Heart right ventricle (tissue), 16 donors: Measurements from ENCODE around the gene CFAP92. TPM values are rescaled to one million over a fixed set of nuclear protein-coding genes. Genes with fewer than 3 reads are reported as not detected.
A peak's percentile ranks its signal among the peaks of the same experiment; 100 is the strongest.

Source experiments
- ATAC-seq, 8 donors: fragments of 200-7000 bp; cut with Tn5 transposase; one replicate each; pipeline ENCODE4 v1.9.1; 2020; ENCODE audit warnings: mild to moderate bottlenecking in 8 of 8, moderate library complexity in 8 of 8, moderate number of reproducible peaks in 1 of 8
- DNase-seq, 2 donors: peaks; one replicate each; pipeline ENCODE4 v3.0.0-alpha.2; 2020
- H3K27ac ChIP-seq, 10 donors: fragments of 200-600 bp; sonication (generic) in 2 of 10; one replicate each; pipeline versions ENCODE4 v1.5.0 to v1.8.0; 2020 to 2022; ENCODE audit warnings: mild to moderate bottlenecking in 3 of 10
- H3K27me3 ChIP-seq, 7 donors: fragments of 200-600 bp; one replicate each; pipeline ENCODE4 v1.8.0; 2021 to 2022; ENCODE audit warnings: mild to moderate bottlenecking in 2 of 7
- H3K36me3 ChIP-seq, 9 donors: fragments of 200-600 bp; sonication (generic) in 1 of 9; one replicate each; pipeline versions ENCODE4 v1.5.0 to v1.8.0; 2020 to 2022; ENCODE audit warnings: mild to moderate bottlenecking in 2 of 9
- H3K4me1 ChIP-seq, 9 donors: fragments of 200-600 bp; sonication (generic) in 1 of 9; one replicate each; pipeline versions ENCODE4 v1.5.0 to v1.8.0; 2020 to 2022; ENCODE audit warnings: mild to moderate bottlenecking in 4 of 9
- H3K4me3 ChIP-seq, 10 donors: fragments of 200-600 bp; sonication (generic) in 2 of 10; one replicate each; pipeline versions ENCODE4 v1.5.0 to v1.8.0; 2020 to 2022; ENCODE audit warnings: mild to moderate bottlenecking in 7 of 10, moderate library complexity in 2 of 10
- H3K9me3 ChIP-seq, 11 donors: fragments of 200-600 bp in 10 of 11; sonication (generic) in 2 of 11; one replicate each; pipeline versions ENCODE4 v1.5.0 to v1.8.0; 2013 to 2022; ENCODE audit warnings: mild to moderate bottlenecking in 2 of 11, control low read depth in 1 of 11, moderate library complexity in 1 of 11
- WGBS, 2 donors: extraction: QIAGEN DNeasy Blood & Tissue Kit; methylation state at CpG; one replicate each; pipeline ENCODE4 v1.1.7; 2013; ENCODE audit warnings: inconsistent platforms in 1 of 2; 5-methylcytosine and 5-hydroxymethylcytosine counted together
- intact Hi-C, 10 donors: fragments of 100-400 bp; cut with DNase I; formaldehyde crosslinking; loops; one replicate each; pipeline versions ENCODE4 v1.11.1 to v1.14.2; 2022
- polyA plus RNA-seq, 2 donors: library from polyadenylated mRNA; stranded (reverse); fragments of 200-250 nt; gene quantifications; one replicate each; pipeline ENCODE4 v1.2.3, GENCODE V29; 2013
- total RNA-seq, 10 donors: library from RNA; stranded (reverse); fragmentation: NEBNext Ultra II Directional in 3 of 10; extraction: Animal tissue kit (Norgen Biotek cat#: 25700) in 3 of 10; gene quantifications; one replicate each; pipeline versions ENCODE4 v1.2.1 to v1.2.4, GENCODE V29; 2021 to 2023
- TF ChIP-seq, protein P1 (sequence below), 9 donors: fragments of 200-600 bp; sonication (generic) in 2 of 9; IDR thresholded peaks; one replicate each; pipeline versions ENCODE4 v1.5.0 to v1.8.0; 2021 to 2022; ENCODE audit warnings: antibody characterized with exemption in 9 of 9, mild to moderate bottlenecking in 5 of 9, moderate library complexity in 1 of 9
- donor health status: Arrhythmogenic right ventricular cardiomyopathy.
- donor health status: ischemic (EF 13 %, LVEDD 7.1; RV severe dilation, severe dysfunction).
- donor health status: healthy with polysubstance abuse.
- donor health status: DM: no; HTN: yes; CAD: no.
- donor health status: DM: no; HTN: no; CAD: no.
- donor health status: ischemic (EF 25% LVEDD 6.9; RV normal size, moderate dysfunction).
- donor health status: ischemic (EF 25% LVEDD 5.7; RV mildly dilated, moderate dysfunction).
- donor health status: healthy.
- donor health status: DM: yes; HTN: yes; CAD: no.
- donor health status: Ischemic cardiomyopathy.
- donor health status: ischemic (EF 35%, LVEDD 5.7; RV mildly dilated, moderate dysfunction).
- donor health status: nonischemic (EF 11% LVEDD 7.7; RV severe dilation, severe dysfunction).
- donor health status: DM: yes; HTN: yes; CAD: no.
- donor health status: PGD.
- donor health status: ischemic (EF 29% LVEDD 5.4; RV normal size, mild dysfunction).
- donor health status: nonischemic (EF 23%, LVEDD 6.1; RV moderate dilation, normal function).

The CFAP92 gene
- total and polyA plus RNA-seq, 12 donors, result 0.12 to 1.2 (median 0.41) TPM

- Histone ChIP-seq H3K4me1 (no peaks in the 10 kb centered on the region), H3K36me3 (peaks cover 0 to 18% (median 0%) of the 10 kb centered on the region in 9 donors), H3K27ac (no peak overlapping the region), H3K4me3 (no peak overlapping the region), H3K27me3 (no peaks in the 10 kb centered on the region), H3K9me3 (peaks cover 0 to 60% (median 11%) of the 10 kb centered on the region in 11 donors)
- 83 to 86% methylated on average over 10 of the region's 10 CpGs for WGBS, 2 donors
- DNase-seq (no peak), ATAC-seq (no peak)
- intact Hi-C loops, result no loop called here
- TF ChIP-seq, protein P1, sequence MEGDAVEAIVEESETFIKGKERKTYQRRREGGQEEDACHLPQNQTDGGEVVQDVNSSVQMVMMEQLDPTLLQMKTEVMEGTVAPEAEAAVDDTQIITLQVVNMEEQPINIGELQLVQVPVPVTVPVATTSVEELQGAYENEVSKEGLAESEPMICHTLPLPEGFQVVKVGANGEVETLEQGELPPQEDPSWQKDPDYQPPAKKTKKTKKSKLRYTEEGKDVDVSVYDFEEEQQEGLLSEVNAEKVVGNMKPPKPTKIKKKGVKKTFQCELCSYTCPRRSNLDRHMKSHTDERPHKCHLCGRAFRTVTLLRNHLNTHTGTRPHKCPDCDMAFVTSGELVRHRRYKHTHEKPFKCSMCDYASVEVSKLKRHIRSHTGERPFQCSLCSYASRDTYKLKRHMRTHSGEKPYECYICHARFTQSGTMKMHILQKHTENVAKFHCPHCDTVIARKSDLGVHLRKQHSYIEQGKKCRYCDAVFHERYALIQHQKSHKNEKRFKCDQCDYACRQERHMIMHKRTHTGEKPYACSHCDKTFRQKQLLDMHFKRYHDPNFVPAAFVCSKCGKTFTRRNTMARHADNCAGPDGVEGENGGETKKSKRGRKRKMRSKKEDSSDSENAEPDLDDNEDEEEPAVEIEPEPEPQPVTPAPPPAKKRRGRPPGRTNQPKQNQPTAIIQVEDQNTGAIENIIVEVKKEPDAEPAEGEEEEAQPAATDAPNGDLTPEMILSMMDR (IDR thresholded peaks at IDR 0.05), result no peak
Observed at GRCh38 chr3:128922804-128923459, 70.9 kb downstream of the CFAP92 start.

DNA sequence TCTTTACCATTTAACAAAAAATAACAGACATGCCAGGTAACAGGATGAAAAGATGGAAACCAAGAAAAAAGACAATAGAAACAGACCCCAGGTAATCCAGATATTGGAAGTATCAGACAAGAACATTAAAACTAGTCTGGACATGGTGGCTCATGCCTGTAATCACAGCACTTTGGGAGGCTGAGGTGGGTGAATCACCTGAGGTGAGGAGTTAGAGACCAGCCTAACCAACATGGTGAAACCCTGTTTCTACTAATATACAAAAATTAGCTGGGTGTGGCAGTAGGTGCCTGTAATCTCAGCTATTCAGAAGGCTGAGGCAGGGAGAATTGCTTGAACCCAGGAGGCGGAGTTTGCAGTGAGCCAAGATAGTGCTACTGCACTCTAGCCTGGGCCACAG lies 73.9 kb downstream of the CFAP92 start:
- Histone ChIP-seq H3K4me1 (peaks cover 0 to 4% (median 0%) of the 10 kb centered on the region in 9 donors), H3K36me3 (peaks cover 0 to 39% (median 0%) of the 10 kb centered on the region in 9 donors), H3K9me3 (peaks cover 0 to 41% (median 11%) of the 10 kb centered on the region in 11 donors), H3K27ac (no peak overlapping the region), H3K27me3 (no peaks in the 10 kb centered on the region), H3K4me3 (no peak overlapping the region)
- TF ChIP-seq, protein P1 (IDR thresholded peaks at IDR 0.05), result no peak
- DNase-seq, result no peak
- 94 to 100% methylated on average over 1 of the region's 1 CpG for WGBS, 2 donors
- no peak for ATAC-seq
- intact Hi-C loops, result no loop called here

DNA sequence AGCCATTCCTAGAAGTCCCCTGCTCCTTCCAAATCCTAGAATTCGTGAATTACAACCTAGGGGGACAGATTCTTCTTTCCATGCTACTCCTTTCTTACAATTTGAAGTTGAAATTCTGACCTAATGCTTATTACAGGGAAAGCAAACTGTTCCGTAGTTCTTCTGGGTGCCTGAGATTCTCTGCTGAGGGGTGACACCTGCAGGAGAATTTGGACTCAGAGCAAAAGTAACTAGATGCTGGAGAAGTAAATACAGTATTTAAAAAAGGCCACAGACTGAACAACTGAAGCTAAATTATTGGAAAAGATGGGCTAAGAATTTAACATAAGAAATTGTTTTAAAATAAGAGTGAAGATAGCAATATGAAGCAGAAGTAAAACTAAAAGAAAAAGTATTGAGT lies 76.6 kb downstream of the CFAP92 start:
- TF ChIP-seq, protein P1 (IDR thresholded peaks at IDR 0.05), result peak in 7 of 9 donors; percentile 14 to 54 (median 39)
- Histone ChIP-seq H3K4me3 (no peak overlapping the region), H3K4me1 (peaks cover 0 to 4% (median 0%) of the 10 kb centered on the region in 9 donors), H3K27ac (no peak overlapping the region), H3K27me3 (no peaks in the 10 kb centered on the region), H3K9me3 (peaks cover 0 to 32% (median 7%) of the 10 kb centered on the region in 11 donors), H3K36me3 (peaks cover 0 to 66% (median 23%) of the 10 kb centered on the region in 9 donors)
- WGBS, 2 donors, result 58 to 60% methylated on average over 2 of the region's 2 CpGs
- DNase-seq (no peak), ATAC-seq (no peak)
- intact Hi-C loops, result loop anchor here in 2 of 10 donors (2.0 kb wide), 1 partner anchor 298 kb away; no protein-coding TSS in a partner anchor

DNA sequence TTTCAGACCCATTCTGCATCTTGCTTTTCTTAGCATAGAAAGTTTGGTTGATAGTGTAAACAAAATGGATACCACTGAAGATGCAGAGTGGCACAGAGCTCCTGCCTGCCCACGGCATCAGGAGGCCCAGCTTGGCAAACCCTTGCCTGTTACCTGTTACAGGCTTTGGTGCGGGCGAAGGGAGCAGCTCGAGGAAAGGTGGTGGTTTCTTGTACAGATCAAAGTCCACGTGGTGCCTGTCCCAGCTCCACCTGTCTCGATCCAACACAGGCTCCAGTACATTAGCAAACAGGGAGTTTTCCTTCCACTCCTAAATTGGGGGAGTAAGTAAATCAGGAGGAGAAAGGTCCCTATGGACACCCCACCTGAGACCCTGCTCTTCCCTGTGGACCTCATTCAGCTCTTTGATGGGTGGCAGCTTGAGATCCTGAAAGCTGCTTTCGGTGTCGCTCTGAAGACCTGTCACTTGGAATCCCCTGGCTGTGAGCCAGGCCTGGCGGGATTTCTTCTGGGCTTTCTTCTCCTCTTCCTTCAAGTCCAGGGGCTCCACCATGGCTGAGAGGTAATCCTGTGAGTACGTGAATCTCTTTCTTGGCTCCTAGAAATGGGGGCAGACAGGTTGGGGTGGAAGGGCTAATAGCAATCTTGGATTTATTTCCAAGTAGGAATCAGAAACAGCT lies 78.8 kb downstream of the CFAP92 start:
- Histone ChIP-seq H3K4me3 (no peak overlapping the region), H3K4me1 (peaks cover 0 to 18% (median 4%) of the 10 kb centered on the region in 9 donors), H3K9me3 (peaks cover 0 to 11% (median 0%) of the 10 kb centered on the region in 11 donors), H3K36me3 (peaks cover 0 to 88% (median 31%) of the 10 kb centered on the region in 9 donors), H3K27ac (no peak overlapping the region), H3K27me3 (no peaks in the 10 kb centered on the region)
- ATAC-seq, result no peak
- intact Hi-C loops, result no loop called here
- TF ChIP-seq, protein P1 (IDR thresholded peaks at IDR 0.05), result no peak
- no peak for DNase-seq
- WGBS, 2 donors, result 90 to 95% methylated on average over 10 of the region's 10 CpGs
